HEK293 (cell line): ENCODE measurements around the gene ARHGAP42.

Source experiments
- CTCF ChIA-PET: fragments of 350-600 bp; formaldehyde crosslinking; extraction: SDS; loops from one replicate; lab custom pipeline; 2021; ENCODE audit warnings: antibody characterized with exemption; lab: Yijun Ruan, JAX
- POLR2A ChIA-PET: fragments of 300-600 bp; formaldehyde crosslinking; extraction: SDS; loops from one replicate; lab custom pipeline; 2020; ENCODE audit warnings: antibody characterized with exemption, inconsistent platforms; lab: Yijun Ruan, JAX
- H3K27ac ChIP-seq: fragments of 200-500 bp; sonication (Bioruptor generic); 2 replicates; pipeline ENCODE4 v1.5.1; 2014; ENCODE audit warnings: low read depth, low read length, control low read depth, inconsistent platforms; ENCODE audit errors: extremely low read depth
- H3K36me3 ChIP-seq, 2 experiments: fragments of 200-500 bp in 1 of 2; sonication (Bioruptor generic) in 1 of 2; 1 replicate in 1 of 2; 2 replicates in 1 of 2; pipeline ENCODE4 v1.5.1; 2014 to 2017; ENCODE audit warnings: inconsistent platforms in 2 of 2, low read length in 2 of 2; ENCODE audit not compliant: control insufficient read depth in 2 of 2, insufficient read depth in 1 of 2
- H3K4me1 ChIP-seq: fragments of 200-500 bp; sonication (Bioruptor generic); 2 replicates; pipeline ENCODE4 v1.5.1; 2014; ENCODE audit warnings: mild to moderate bottlenecking, low read length, inconsistent platforms; ENCODE audit not compliant: control insufficient read depth, insufficient read depth
- H3K4me3 ChIP-seq: 2 replicates; pipeline ENCODE4 v1.5.1; 2011; ENCODE audit warnings: low read depth, mild to moderate bottlenecking, control low read depth, low read length, moderate library complexity
- H3K9me3 ChIP-seq: fragments of 200-500 bp; sonication (Bioruptor generic); 2 replicates; pipeline ENCODE4 v1.5.1; 2014; ENCODE audit warnings: low read depth, low read length, inconsistent platforms; ENCODE audit not compliant: control insufficient read depth, insufficient read depth
- HOXA7 ChIP-seq: sonication (generic); formaldehyde crosslinking; IDR thresholded peaks from 2 replicates; pipeline ENCODE4 v1.8.1; 2022; ENCODE audit warnings: missing genetic modification reagents, borderline replicate concordance
- KLF16 ChIP-seq: fragments of 450-650 bp; formaldehyde crosslinking; IDR thresholded peaks from 2 replicates; pipeline ENCODE4 v1.5.1; 2017; ENCODE audit warnings: missing biosample characterization, missing genetic modification characterization
- KLF9 ChIP-seq: fragments of 450-650 bp; formaldehyde crosslinking; IDR thresholded peaks from 2 replicates; pipeline ENCODE4 v1.5.1; 2016; ENCODE audit warnings: missing biosample characterization, missing genetic modification characterization, low read depth
- SP2 ChIP-seq: fragments of 450-650 bp; formaldehyde crosslinking; IDR thresholded peaks from 2 replicates; pipeline ENCODE4 v1.5.1; 2016; ENCODE audit warnings: missing biosample characterization, missing genetic modification characterization
- ZNF132 ChIP-seq: fragments of 450-650 bp; formaldehyde crosslinking; IDR thresholded peaks from 2 replicates; pipeline ENCODE4 v1.5.1; 2017; ENCODE audit warnings: missing biosample characterization, missing genetic modification characterization, borderline replicate concordance
- ZNF146 ChIP-seq: fragments of 450-650 bp; formaldehyde crosslinking; IDR thresholded peaks from 2 replicates; pipeline ENCODE4 v1.5.1; 2016; ENCODE audit warnings: missing biosample characterization, missing genetic modification characterization
- ZNF202 ChIP-seq: fragments of 450-650 bp; formaldehyde crosslinking; IDR thresholded peaks from 2 replicates; pipeline ENCODE4 v1.5.1; 2016; ENCODE audit warnings: missing biosample characterization, missing genetic modification characterization, borderline replicate concordance
- ZNF214 ChIP-seq: fragments of 450-650 bp; formaldehyde crosslinking; IDR thresholded peaks from 2 replicates; pipeline ENCODE4 v1.5.1; 2017; ENCODE audit warnings: missing biosample characterization, mild to moderate bottlenecking, missing genetic modification characterization, borderline replicate concordance
- ZNF223 ChIP-seq: fragments of 450-650 bp; formaldehyde crosslinking; IDR thresholded peaks from 2 replicates; pipeline ENCODE4 v1.5.1; 2016; ENCODE audit warnings: missing biosample characterization, missing genetic modification characterization
- ZNF37A ChIP-seq: fragments of 450-650 bp; IDR thresholded peaks from 2 replicates; pipeline ENCODE4 v1.5.1; 2018; ENCODE audit warnings: missing biosample characterization, missing genetic modification characterization
- ZNF521 ChIP-seq: fragments of 450-650 bp; formaldehyde crosslinking; IDR thresholded peaks from 2 replicates; pipeline ENCODE4 v1.5.1; 2017; ENCODE audit warnings: missing biosample characterization, mild to moderate bottlenecking, missing genetic modification characterization
- ZNF624 ChIP-seq: fragments of 450-650 bp; formaldehyde crosslinking; IDR thresholded peaks from 2 replicates; pipeline ENCODE4 v1.5.1; 2017; ENCODE audit warnings: missing biosample characterization, missing genetic modification characterization
- TF ChIP-seq, protein P1 (sequence below): fragments of 450-650 bp; formaldehyde crosslinking; IDR thresholded peaks from 2 replicates; pipeline ENCODE4 v1.5.0; 2017; ENCODE audit warnings: missing biosample characterization, missing genetic modification characterization, borderline replicate concordance
- TF ChIP-seq, protein P2 (sequence below): fragments of 450-650 bp; formaldehyde crosslinking; IDR thresholded peaks from 2 replicates; pipeline ENCODE4 v1.5.1; 2016; ENCODE audit warnings: missing biosample characterization, missing genetic modification characterization
- TF ChIP-seq, protein P3 (sequence below): fragments of 450-650 bp; formaldehyde crosslinking; IDR thresholded peaks from 2 replicates; pipeline ENCODE4 v1.5.1; 2017; ENCODE audit warnings: missing biosample characterization, missing genetic modification characterization
- TF ChIP-seq, protein P4 (sequence below): fragments of 450-650 bp; formaldehyde crosslinking; IDR thresholded peaks from 2 replicates; pipeline ENCODE4 v1.5.1; 2016; ENCODE audit warnings: missing biosample characterization, missing genetic modification characterization
- TF ChIP-seq, protein P5 (sequence below): fragments of 450-650 bp; formaldehyde crosslinking; IDR thresholded peaks from 2 replicates; pipeline ENCODE4 v1.5.1; 2016; ENCODE audit warnings: missing biosample characterization, missing genetic modification characterization
- TF ChIP-seq, protein P6 (sequence below): fragments of 450-650 bp; formaldehyde crosslinking; optimal IDR thresholded peaks from 2 replicates; pipeline ENCODE3; 2016; ENCODE audit warnings: missing biosample characterization, mild to moderate bottlenecking, missing genetic modification characterization
- TF ChIP-seq, protein P7 (sequence below): fragments of 450-650 bp; formaldehyde crosslinking; IDR thresholded peaks from 2 replicates; pipeline ENCODE4 v1.5.1; 2016; ENCODE audit warnings: missing biosample characterization, missing genetic modification characterization

Gene ARHGAP42

DNA sequence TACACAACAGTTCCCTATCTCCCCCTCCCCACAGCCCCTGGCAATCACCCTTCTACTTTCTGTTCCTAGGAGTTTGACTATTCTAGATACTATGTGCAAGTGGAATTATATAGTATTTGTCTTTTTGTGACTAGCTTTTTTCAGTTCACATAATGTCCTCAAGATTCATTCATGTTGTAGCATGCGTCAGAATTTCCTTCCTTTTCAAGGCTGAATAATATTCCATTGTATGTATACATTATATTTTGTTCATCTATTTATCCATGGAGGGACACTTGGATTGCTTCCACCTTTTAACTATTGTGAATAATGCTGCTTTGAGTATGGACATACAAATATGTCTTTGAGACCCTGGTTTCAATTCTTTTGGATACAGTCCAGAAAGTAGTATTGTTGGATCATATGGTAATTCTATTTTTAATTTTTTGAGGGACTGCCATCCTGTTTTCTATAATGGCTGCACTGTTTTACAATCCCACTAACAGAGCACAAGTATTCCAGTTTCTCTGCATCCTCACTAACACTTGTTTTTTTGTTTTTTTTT lies 128.8 kb downstream of the ARHGAP42 start:
- Histone ChIP-seq H3K27ac (no peak overlapping the region), H3K4me3 (no peak overlapping the region), H3K4me1 (no peaks in the 10 kb centered on the region), H3K9me3 (no peaks in the 10 kb centered on the region), H3K36me3 (no peaks in the 10 kb centered on the region)
- TF ChIP-seq ZNF146 (tag by site-specific recombination) (peak; percentile 64), ZNF214 (tag by site-specific recombination) (no peak), ZNF37A (tag by site-specific recombination) (no peak)
- TF ChIP-seq, protein P1, sequence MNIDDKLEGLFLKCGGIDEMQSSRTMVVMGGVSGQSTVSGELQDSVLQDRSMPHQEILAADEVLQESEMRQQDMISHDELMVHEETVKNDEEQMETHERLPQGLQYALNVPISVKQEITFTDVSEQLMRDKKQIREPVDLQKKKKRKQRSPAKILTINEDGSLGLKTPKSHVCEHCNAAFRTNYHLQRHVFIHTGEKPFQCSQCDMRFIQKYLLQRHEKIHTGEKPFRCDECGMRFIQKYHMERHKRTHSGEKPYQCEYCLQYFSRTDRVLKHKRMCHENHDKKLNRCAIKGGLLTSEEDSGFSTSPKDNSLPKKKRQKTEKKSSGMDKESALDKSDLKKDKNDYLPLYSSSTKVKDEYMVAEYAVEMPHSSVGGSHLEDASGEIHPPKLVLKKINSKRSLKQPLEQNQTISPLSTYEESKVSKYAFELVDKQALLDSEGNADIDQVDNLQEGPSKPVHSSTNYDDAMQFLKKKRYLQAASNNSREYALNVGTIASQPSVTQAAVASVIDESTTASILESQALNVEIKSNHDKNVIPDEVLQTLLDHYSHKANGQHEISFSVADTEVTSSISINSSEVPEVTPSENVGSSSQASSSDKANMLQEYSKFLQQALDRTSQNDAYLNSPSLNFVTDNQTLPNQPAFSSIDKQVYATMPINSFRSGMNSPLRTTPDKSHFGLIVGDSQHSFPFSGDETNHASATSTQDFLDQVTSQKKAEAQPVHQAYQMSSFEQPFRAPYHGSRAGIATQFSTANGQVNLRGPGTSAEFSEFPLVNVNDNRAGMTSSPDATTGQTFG (tag by site-specific recombination) = no peak
- CTCF ChIA-PET = no interaction called here
- POLR2A ChIA-PET = no interaction called here

DNA sequence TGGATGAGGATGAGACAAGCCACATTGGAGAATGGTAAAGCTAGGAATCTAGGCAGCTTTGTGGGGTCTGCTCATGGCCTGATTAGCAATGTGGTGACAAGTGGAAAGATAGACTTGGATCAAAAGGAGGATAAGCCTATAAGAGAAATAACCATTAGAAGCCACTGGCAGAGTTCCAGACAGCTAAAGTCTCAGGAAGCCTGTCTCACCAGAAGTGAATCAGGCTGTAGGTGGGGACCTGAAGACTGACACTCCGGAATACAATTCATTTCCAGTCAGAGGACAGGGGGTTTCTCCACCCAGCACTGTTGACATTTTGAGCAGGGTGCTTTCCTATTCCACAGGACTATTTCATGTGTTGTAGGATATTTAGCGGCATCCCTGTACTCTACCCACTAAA lies 129.7 kb downstream of the ARHGAP42 start:
- Histone ChIP-seq H3K27ac (no peak overlapping the region), H3K36me3 (no peaks in the 10 kb centered on the region), H3K4me3 (no peak overlapping the region), H3K4me1 (no peaks in the 10 kb centered on the region), H3K9me3 (no peaks in the 10 kb centered on the region)
- ChIA-PET CTCF (interaction anchor here (0.6 kb wide), 1 partner anchor 31 kb away, joined by 3 read pairs; no protein-coding TSS in a partner anchor), POLR2A (no interaction called here)
- TF ChIP-seq, protein P2, sequence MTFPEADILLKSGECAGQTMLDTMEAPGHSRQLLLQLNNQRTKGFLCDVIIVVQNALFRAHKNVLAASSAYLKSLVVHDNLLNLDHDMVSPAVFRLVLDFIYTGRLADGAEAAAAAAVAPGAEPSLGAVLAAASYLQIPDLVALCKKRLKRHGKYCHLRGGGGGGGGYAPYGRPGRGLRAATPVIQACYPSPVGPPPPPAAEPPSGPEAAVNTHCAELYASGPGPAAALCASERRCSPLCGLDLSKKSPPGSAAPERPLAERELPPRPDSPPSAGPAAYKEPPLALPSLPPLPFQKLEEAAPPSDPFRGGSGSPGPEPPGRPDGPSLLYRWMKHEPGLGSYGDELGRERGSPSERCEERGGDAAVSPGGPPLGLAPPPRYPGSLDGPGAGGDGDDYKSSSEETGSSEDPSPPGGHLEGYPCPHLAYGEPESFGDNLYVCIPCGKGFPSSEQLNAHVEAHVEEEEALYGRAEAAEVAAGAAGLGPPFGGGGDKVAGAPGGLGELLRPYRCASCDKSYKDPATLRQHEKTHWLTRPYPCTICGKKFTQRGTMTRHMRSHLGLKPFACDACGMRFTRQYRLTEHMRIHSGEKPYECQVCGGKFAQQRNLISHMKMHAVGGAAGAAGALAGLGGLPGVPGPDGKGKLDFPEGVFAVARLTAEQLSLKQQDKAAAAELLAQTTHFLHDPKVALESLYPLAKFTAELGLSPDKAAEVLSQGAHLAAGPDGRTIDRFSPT (tag by site-specific recombination) = no peak
- TF ChIP-seq ZNF223 (tag by site-specific recombination) = no peak
- TF ChIP-seq KLF9 (tag by site-specific recombination) = no peak
- TF ChIP-seq, protein P3, sequence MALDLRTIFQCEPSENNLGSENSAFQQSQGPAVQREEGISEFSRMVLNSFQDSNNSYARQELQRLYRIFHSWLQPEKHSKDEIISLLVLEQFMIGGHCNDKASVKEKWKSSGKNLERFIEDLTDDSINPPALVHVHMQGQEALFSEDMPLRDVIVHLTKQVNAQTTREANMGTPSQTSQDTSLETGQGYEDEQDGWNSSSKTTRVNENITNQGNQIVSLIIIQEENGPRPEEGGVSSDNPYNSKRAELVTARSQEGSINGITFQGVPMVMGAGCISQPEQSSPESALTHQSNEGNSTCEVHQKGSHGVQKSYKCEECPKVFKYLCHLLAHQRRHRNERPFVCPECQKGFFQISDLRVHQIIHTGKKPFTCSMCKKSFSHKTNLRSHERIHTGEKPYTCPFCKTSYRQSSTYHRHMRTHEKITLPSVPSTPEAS = no peak
- TF ChIP-seq HOXA7 (CRISPR knock-in tag) = no peak
- no peak for TF ChIP-seq ZNF624 (tag by site-specific recombination)
- TF ChIP-seq, protein P4, sequence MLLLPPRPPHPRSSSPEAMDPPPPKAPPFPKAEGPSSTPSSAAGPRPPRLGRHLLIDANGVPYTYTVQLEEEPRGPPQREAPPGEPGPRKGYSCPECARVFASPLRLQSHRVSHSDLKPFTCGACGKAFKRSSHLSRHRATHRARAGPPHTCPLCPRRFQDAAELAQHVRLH (tag by site-specific recombination) = no peak
- TF ChIP-seq SP2 (tag by site-specific recombination) = no peak
- TF ChIP-seq ZNF132 (tag by site-specific recombination) = no peak
- no peak for TF ChIP-seq ZNF521 (tag by site-specific recombination)
- TF ChIP-seq ZNF202 (tag by site-specific recombination) = no peak
- TF ChIP-seq, protein P5, sequence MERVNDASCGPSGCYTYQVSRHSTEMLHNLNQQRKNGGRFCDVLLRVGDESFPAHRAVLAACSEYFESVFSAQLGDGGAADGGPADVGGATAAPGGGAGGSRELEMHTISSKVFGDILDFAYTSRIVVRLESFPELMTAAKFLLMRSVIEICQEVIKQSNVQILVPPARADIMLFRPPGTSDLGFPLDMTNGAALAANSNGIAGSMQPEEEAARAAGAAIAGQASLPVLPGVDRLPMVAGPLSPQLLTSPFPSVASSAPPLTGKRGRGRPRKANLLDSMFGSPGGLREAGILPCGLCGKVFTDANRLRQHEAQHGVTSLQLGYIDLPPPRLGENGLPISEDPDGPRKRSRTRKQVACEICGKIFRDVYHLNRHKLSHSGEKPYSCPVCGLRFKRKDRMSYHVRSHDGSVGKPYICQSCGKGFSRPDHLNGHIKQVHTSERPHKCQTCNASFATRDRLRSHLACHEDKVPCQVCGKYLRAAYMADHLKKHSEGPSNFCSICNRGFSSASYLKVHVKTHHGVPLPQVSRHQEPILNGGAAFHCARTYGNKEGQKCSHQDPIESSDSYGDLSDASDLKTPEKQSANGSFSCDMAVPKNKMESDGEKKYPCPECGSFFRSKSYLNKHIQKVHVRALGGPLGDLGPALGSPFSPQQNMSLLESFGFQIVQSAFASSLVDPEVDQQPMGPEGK (tag by site-specific recombination) = no peak
- no peak for TF ChIP-seq KLF16 (tag by site-specific recombination)
- TF ChIP-seq, protein P6, sequence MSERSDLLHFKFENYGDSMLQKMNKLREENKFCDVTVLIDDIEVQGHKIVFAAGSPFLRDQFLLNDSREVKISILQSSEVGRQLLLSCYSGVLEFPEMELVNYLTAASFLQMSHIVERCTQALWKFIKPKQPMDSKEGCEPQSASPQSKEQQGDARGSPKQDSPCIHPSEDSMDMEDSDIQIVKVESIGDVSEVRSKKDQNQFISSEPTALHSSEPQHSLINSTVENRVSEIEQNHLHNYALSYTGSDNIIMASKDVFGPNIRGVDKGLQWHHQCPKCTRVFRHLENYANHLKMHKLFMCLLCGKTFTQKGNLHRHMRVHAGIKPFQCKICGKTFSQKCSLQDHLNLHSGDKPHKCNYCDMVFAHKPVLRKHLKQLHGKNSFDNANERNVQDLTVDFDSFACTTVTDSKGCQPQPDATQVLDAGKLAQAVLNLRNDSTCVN (tag by site-specific recombination) = no peak
- TF ChIP-seq, protein P7, sequence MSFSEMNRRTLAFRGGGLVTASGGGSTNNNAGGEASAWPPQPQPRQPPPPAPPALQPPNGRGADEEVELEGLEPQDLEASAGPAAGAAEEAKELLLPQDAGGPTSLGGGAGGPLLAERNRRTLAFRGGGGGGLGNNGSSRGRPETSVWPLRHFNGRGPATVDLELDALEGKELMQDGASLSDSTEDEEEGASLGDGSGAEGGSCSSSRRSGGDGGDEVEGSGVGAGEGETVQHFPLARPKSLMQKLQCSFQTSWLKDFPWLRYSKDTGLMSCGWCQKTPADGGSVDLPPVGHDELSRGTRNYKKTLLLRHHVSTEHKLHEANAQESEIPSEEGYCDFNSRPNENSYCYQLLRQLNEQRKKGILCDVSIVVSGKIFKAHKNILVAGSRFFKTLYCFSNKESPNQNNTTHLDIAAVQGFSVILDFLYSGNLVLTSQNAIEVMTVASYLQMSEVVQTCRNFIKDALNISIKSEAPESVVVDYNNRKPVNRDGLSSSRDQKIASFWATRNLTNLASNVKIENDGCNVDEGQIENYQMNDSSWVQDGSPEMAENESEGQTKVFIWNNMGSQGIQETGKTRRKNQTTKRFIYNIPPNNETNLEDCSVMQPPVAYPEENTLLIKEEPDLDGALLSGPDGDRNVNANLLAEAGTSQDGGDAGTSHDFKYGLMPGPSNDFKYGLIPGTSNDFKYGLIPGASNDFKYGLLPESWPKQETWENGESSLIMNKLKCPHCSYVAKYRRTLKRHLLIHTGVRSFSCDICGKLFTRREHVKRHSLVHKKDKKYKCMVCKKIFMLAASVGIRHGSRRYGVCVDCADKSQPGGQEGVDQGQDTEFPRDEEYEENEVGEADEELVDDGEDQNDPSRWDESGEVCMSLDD (tag by site-specific recombination) = no peak
